NCI-H128 (cell line): ENCODE results near the gene HCN1.
"Not testable (repeated sequence)": the region's sequence is repeated elsewhere in the genome, so short reads cannot be mapped to it uniquely, and the experiment has no call there.

Experiments used
- DNase-seq: peaks from one replicate; lab custom pipeline; 2025; ENCODE audit not compliant: unreplicated experiment; lab: John Stamatoyannopoulos, UW

Gene HCN1

DNA sequence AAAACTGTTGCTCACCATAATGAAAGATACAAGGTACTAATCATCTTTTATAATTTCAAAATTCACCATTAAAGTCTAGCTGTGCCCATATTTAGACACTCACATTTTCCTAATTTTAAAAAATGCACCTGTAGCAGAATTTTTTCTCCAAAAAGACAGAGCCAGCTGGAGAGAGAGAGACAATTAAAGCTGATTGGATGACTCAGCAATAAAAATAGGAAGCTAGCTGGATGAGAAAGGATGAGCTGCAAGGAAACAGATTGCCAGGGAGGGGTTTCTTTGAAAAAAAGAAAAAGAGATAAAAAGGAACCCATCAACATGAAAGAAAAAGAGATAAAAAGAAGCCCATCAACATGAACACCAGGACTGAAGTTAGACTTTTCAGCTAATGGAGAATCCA lies 73.8 kb downstream of the HCN1 start:
- no peak for DNase-seq

DNA sequence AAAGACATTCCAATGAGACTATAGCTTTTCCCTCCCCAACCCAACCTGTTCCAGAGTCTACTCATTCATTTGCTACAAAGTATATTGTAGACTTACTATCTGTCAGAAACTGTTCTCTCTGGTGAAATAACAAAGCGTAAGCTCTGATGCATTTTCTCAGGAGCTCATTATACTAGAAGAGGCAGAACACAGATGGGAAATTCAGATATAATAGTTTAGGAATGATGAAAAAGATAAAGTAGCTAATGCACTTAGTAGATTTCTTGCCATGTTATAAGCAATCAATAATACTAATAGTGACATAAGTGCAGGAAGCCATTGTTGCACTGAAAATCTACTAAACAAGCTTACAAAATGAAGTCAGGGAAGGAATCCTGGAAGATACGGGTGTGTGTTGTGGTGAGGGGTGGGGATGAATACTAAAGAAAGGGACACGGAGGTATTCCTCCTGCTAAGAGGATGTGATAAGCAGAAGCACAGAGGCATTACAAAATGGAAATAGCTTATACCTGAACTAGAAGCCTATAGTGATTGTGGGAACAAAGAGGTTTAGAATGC lies 78.2 kb downstream of the HCN1 start:
- DNase-seq, result no peak

DNA sequence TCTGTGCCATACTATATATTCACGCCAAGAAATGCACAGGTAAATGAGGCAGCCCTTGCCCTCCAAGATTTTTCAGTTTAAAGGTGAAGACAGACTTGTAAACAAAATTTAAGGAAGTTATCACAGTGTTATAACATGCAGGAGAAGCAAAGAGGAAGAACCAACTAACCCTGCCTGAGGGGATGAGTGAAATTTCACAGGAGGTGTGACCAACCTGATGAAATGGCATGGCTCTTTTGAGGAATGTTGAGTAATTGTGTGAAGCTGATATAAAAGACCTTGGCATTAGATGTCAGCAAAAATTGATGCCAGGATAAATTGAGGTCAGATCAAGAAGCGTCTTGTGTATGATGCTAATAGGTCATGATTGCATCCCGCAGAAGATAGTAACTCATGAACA lies 86.5 kb downstream of the HCN1 start:
- no peak for DNase-seq

DNA sequence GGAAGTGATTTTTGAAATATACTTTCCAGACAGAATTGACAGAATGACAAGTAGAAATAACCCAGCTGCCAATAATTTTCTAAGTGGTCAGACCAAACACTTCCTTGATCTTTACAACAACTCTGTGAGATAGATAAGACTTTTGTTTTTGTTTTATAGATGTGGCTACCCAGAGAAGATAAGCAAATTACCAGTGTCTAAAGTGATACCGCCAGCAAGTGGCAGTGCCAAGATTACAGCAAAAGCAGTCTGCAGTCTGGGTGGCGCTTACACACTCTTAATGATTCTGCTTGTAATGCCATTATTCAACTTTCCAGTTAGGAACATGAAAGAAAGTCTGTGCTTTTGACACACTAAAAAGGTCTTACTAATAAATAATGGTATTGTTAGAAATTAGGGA lies 92.1 kb downstream of the HCN1 start:
- DNase-seq, result no peak

DNA sequence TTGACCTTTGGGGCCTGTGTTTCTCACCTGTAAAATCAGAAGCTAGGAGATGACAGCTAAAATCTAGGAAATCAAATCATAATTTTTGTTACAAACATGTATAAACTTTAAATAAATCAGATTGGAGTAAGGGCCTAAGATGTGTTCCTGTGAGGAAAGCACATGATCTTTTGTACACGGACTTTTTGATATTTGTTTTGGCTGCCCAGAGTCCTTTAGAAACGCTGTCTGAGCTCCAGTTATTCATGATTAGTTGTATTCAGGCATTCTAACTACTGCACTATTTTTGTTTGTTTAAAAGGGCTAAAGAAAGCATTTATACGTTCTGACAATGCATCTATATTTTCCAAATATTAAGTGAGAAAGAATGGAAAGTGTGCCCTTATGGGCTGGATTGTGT lies 94.8 kb downstream of the HCN1 start:
- DNase-seq, result no peak

DNA sequence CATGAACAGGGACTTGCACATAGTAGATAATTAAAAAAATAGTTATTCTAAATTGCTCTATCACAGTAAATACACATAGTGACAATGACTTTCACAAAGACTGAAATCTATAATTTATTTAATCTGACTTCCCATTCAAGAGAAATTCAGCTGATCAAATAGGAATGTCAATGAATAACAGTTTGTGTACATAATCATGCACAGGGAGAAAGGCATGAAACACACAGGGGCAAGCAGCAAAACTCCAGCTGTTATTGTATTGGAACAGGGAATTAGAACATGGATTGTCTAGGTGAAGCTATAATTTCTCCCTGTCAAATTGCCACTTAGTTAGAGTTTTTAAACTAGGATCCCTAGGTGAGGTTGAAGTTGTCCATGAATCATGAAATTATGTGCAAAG lies 99.9 kb downstream of the HCN1 start:
- no peak for DNase-seq

DNA sequence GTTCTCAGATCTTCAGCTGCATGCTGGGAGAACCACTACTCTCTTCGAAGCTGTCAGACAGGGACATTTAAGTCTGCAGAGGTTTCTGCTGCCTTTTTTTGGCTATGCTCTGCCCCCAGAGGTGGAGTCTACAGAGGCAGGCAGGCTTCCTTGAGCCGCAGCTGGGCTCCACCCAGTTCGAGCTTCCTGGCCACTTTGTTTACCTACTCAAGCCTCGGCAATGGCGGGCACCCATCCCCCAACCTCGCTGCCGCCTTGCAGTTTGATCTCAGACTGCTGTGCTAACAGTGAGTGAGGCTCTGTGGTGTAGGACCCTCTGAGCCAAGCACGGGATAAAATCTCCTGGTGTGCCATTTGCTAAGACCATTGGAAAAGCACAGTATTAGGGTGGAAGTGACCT lies 110.2 kb downstream of the HCN1 start:
- DNase-seq, result not testable (repeated sequence)

DNA sequence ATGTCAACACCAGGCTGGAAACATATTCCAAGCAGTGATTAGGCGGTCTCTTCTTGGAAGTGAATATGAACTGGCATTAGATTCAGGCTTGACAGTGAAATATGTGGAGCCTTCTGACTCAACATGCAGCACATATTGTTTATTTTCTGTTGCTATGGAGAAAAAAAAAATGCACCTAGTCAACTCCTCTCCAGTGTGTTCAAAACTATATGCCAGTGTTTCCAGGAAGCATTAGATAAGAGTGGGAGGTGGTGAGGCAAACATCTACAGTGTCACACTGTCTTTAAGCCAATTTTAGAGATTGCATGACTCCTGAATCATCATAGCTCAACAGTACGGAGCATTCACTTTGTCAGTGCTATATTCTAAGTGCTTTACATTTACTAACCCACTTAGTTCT lies 117.9 kb downstream of the HCN1 start:
- no peak for DNase-seq

DNA sequence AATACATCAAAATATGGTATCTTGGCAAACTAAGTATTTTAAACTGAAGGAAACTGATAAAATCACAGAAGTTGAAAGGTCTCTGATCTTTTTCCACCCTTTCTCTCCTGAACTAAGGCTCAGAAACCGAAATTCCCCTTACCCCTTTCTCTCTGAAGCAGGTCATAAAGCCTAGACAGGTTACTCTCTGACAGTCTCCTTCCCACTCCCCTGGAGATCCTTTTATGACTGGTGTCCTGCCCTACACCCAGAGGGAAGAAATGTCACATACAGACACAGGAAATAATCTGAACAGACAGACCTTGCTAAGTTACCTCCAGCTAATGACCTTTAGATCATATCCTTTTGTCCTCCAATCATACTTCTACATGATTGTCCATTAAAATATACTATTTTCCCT lies 127.4 kb downstream of the HCN1 start:
- no peak for DNase-seq

DNA sequence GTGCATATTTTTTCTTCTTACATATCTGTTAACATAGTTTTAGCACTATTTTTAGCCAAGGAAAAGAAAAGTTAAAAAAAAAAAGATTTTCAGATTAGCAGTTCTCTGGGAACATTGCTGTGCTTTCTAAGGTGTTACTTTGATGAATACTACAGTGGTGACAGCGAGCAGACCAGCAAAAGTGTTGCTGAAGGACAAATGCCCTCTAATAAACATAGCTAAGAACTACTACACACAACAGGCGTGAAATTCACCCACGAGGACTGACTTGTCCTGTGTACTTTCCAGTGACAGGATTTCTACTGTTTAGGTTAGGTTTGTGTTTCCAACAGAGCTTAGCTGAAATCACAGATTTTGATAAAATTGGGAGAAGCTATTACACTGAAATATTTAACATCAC lies 153.8 kb downstream of the HCN1 start:
- DNase-seq, result no peak

DNA sequence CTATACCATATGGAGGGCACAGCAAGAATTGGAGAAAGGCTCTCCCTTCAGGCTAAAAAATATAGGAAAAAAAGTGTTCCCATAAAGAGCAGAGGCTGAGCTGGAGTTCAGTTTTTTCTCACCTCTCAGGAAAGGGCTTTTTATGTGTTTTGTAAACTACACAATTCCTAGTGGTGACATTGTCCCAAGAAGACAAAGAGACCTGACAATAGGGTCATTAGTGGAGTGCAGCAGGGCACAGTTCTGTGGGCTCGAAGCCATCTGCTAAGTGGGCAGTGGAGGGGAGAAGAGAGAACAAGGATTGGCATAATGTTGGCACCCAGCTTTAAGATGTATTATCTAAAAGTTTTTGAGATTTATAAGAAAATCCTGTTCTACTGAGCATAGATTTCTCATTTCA lies 162.5 kb downstream of the HCN1 start:
- DNase-seq, result no peak

DNA sequence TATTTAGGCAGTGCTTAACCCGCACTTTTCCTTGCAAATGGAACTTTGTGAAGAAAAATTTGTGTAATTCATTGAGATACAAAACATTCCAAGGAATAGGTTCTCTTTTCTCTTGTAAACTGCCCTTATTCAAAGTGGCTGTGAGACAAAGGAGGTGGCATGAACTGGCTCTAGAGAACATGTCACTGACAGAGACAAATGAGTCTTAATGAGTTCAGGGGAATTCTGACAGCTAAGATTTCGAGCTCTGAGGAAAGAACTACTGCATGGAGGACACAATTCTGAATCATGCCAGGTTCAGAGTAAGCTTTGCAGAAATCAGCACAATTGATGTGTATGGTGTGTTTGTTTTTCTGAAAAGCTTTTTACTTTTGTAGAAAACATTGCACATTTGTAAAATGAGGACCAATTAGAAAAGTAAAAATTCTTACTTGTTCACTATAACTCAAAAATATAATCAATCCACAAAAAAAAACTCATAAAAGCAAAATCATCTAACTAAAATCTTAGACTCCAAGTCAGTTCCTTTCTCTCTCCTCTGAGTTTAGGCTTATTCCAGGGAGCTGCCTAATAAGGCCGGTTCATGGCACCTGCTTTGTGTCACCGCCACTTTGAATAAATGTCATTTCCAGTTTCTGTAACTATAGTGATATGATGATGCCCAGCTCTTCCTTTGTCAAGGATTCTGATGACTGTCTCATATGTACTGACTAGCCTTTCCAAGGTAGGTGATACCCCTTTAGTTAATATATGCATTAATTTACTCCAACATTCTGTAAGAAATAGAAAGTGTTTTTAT lies 163.2 kb downstream of the HCN1 start:
- no peak for DNase-seq

DNA sequence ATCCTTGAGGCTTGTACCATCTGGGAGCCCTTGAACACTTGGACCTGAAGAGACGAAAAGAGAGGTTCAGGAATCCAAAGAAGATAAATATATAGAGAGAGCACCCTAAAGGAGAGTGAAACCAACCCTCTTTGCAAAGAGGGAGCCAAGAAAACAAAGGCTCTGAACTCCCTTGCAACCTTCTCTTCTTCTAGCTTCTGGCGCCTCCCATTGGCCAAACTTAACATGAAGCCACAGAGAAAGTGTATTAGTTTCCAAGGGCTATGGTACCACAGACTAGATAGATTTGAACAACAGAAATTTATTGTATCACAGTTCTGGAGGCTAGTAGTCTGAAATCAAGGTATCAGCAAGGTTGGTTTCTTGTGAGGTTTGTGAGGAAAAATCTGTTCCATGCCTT lies 175.1 kb downstream of the HCN1 start:
- no peak for DNase-seq

DNA sequence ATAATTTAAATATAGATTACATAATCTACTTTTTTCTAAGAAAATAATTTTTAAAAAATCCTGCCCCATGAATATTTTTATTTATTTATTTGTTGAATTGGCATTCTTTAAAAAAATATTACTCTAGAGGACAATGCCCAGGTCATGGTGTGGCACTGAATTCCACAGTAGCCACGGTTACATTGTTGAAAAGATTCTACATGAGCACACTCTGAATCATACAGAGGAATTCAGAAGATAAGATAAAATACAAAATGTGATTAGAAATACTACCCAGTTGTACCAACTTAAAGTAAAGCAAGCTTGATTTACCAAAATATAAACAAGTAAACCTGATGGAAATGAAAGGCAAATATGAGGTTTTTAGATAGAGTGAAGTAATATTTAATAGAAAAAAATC lies 183.7 kb downstream of the HCN1 start:
- DNase-seq, result no peak

DNA sequence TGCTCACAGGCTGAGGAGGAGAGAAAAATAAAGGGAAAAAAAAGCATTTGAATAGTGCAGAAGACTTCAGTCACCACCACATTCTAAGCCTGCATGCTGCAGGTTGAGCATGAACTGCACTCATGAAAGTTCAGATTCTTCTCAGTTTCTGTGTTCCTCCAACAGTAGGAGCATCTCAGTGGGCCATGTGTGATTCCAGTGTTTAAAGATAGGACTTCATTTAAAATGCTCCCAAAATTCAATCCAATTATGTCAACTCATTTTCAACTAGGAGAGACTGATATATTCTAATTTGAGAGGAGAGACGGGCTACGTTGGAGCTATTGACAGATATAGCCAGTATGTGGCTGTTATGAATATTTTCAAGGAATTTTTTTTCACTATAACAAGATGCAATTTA lies 186.8 kb downstream of the HCN1 start:
- no peak for DNase-seq

DNA sequence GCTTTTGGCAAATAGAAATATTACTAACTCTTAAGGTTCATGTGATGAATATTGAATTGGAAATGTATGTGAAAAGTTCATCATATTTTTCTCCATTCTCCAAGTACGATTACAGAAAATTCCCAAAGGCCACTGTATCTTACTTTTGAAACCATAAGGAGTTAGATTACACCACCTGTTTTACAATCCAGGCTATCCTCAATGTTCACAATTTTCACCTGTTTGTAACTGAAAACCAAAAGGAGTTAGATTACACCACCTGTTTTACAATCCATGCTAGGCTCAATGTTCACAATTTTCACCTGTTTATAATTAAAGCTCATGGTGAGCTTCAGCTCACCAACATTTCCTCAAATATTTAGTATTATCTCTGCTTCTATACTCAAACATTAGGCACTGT lies 188.0 kb downstream of the HCN1 start:
- DNase-seq, result no peak

DNA sequence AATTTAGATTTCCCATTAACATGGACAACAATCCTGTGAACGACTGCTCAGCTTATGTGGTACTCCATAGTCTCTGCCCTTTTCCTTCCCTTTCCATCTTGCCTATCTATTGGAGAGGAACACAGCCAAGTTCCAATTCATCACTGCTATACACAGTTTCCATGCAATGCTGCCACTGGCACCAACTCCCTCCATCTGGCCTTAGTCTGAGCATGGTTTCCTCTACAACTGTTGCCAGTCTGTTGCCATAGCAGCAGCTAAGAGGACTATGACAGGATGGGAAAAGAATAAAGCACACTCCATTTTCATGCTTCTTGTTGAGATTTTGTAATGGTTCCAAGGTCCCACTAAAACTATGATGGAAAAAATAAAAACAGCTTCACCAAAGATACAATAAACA lies 189.0 kb downstream of the HCN1 start:
- no peak for DNase-seq

DNA sequence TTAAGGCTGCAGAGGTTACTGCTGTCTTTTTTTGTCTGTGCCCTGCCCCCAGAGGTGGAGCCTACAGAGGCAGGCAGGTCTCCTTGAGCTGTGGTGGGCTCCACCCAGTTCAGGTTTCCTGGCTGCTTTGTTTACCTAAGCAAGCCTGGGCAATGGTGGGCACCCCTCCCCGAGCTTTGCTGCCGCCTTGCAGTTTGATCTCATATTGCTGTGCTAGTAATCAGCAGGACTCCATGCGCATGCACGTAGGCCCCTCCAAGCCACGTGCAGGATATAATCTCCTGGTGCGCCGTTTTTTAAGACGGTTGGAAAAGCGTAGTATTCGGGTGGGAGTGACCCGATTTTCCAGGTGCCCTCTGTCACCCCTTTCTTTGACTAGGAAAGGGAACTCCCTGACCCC lies 197.2 kb downstream of the HCN1 start:
- not testable (repeated sequence) for DNase-seq

DNA sequence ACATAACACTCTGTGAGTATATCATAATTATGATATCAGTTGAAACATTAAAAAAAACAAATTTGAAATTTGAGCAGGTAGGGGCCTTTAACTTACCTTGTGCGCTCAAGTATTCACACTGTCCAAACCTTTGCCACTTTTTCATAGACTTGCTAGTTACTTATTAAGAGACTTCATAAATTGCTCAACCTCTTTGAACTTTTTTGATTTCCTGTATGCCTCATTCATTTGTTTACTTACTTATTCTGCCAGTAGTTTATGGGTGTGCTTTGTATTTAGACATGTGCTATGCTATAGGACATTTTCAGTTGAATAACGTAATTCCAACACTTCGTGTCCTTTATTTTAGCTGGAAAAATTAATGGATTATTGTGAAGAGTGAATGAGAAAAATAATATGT lies 204.8 kb downstream of the HCN1 start:
- no peak for DNase-seq

DNA sequence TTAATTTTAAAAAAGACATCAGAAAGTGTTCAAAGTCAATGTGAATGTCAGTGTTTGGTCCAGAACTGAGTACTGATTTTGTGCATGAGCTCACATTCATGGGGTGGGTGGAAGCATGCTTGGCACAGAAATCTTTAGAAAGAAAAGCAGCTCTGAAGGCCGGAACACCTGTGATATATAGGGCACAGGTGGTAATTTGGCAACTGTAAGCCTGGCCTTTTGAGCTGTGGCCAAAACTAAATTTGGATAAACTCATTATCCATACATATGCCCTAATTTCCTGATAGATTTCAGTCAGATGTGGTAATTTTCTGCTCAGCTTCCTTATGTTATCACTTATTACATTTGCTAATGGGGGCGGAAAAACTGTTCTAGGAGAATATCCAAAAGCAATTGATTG lies 211.4 kb downstream of the HCN1 start:
- no peak for DNase-seq

DNA sequence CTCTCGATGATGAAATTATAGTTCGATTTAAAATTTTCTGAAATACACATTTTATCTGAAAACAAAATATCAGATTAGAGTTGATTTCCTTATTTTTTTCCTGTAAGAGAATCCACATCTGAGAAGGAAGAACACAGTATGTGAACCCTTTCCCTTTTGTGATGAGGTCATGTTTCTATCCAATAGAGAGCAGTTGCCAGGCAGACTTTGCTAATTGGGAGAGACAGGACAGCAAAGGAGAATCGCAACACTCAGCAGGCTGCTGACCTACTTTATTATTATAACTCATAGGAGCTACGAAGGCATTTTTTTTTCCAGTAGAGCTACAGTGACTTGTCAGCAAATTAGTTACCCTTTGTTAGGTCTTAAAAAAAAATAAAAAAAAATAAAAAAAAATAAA lies 242.1 kb downstream of the HCN1 start:
- DNase-seq, result no peak

DNA sequence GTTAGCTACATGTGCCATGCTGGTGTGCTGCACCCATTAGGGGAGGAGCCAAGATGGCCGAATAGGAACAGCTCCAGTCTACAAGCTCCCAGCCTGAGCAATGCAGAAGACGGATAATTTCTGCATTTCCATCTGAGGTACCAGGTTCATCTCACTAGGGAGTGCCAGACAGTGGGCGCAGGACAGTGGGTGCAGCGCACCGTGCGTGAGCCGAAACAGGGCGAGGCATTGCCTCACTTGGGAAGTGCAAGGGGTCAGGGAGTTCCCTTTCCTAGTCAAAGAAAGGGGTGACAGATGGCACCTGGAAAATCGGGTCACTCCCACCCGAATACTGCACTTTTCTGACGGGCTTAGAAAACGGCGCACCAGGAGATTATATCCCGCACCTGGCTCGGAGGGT lies 251.3 kb downstream of the HCN1 start:
- DNase-seq, result not testable (repeated sequence)

DNA sequence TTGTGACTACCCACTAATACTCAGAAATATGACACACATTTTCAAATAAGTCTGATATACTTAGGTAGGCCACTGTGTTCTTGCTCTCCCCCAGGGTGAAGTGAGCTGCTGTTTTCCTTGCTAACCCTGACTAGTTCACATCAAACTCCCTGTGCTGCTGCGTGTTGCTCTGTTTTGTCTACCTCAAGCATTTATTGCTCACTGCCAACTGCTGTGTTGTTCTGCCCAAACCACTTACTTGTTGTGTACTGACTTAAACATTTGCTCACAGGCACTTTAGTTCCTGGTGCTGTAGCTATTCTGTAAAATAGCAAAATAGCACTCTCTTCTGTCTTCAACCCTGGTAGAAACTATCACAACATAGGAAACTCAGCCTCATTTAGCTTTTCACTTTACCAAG lies 255.7 kb downstream of the HCN1 start:
- no peak for DNase-seq
